RWPE1 (cell line): Measurements from ENCODE around the gene UIMC1.

ENCODE experiments used
- CTCF ChIA-PET: fragments of 350-600 bp; sonication (Branson Sonifier 250); formaldehyde crosslinking; extraction: SDS; loops from one replicate; lab custom pipeline; 2021; lab: Yijun Ruan, JAX
- POLR2A ChIA-PET: fragments of 400-600 bp; formaldehyde crosslinking; extraction: SDS; loops from one replicate; lab custom pipeline; 2020; ENCODE audit warnings: antibody characterized with exemption; ENCODE audit not compliant: low non-redundant PET; lab: Yijun Ruan, JAX
- DNase-seq: peaks from one replicate; pipeline ENCODE4 v3.0.0; 2012; ENCODE audit warnings: low spot score
- H3K27ac ChIP-seq: fragments of 450-650 bp; 2 replicates; pipeline ENCODE4 v1.5.1; 2017
- TF ChIP-seq, protein P1 (sequence below): fragments of 450-650 bp; conservative IDR thresholded peaks from 2 replicates; pipeline ENCODE4 v1.5.1; 2017; ENCODE audit warnings: low read depth, mild to moderate bottlenecking

The UIMC1 gene

DNA sequence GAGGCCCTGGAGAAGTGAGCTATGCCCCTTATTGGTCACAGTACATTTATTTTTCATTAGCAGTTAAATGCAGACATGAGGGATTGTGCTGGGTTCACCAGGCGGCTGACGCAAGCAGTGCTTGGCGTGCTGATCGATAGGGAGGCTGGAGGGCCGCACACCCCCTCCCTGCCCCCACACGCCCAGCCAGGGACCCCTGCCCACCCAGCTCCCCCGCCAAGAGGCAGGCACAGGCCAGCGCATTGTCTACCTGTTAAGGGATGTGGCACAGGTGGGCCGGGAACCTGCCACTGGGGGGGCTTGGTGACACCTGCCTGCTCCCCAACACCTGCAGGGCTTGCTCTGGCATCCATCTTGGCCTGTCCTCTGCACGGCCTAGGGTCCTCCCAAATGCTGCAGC is 146.7 kb downstream of the UIMC1 start:
- ChIA-PET CTCF (interaction anchor here (1.4 kb wide), 1 partner anchor 199 kb away, joined by 3 read pairs; no protein-coding TSS in a partner anchor), POLR2A (no interaction called here)
- no peak for DNase-seq
- TF ChIP-seq, protein P1, sequence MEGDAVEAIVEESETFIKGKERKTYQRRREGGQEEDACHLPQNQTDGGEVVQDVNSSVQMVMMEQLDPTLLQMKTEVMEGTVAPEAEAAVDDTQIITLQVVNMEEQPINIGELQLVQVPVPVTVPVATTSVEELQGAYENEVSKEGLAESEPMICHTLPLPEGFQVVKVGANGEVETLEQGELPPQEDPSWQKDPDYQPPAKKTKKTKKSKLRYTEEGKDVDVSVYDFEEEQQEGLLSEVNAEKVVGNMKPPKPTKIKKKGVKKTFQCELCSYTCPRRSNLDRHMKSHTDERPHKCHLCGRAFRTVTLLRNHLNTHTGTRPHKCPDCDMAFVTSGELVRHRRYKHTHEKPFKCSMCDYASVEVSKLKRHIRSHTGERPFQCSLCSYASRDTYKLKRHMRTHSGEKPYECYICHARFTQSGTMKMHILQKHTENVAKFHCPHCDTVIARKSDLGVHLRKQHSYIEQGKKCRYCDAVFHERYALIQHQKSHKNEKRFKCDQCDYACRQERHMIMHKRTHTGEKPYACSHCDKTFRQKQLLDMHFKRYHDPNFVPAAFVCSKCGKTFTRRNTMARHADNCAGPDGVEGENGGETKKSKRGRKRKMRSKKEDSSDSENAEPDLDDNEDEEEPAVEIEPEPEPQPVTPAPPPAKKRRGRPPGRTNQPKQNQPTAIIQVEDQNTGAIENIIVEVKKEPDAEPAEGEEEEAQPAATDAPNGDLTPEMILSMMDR: no peak
- H3K27ac ChIP-seq: no peak overlapping the region

DNA sequence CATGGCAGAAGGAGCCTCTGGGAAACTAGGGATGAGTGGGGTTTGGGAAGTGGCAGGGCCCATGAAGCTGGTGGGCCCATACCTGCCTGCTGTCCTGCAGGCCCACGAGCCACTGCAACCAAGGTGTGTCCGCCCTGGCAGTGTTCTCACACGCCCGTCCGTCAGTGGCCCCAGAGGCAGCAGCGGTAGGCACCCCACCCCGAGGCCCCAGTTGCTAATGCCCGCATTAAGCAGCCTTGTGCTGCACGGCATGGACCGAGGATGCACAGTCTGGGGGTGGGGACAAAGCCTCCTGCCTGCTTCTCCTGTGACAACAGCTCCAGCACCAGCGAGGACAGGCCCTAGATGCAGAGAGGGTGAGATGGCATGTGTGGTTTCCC is 148.7 kb downstream of the UIMC1 start:
- no peak overlapping the region for H3K27ac ChIP-seq
- DNase-seq: no peak
- TF ChIP-seq, protein P1: no peak
- CTCF ChIA-PET: interaction anchor here (0.6 kb wide), 1 partner anchor 12 kb away, joined by 3 read pairs; no protein-coding TSS in a partner anchor
- POLR2A ChIA-PET: no interaction called here

GRCh38 chr5:176857216-176857893 is 149.2 kb downstream of the UIMC1 start:
- POLR2A ChIA-PET: no interaction called here
- TF ChIP-seq, protein P1: no peak
- CTCF ChIA-PET: interaction anchor here (0.6 kb wide), 1 partner anchor 225 kb away, joined by 3 read pairs; no protein-coding TSS in a partner anchor
- no peak overlapping the region for H3K27ac ChIP-seq
- DNase-seq: no peak

- TF ChIP-seq, protein P1: no peak
These were observed 149.8 kb downstream of the UIMC1 start for GRCh38 chr5:176856746-176857145.

DNA sequence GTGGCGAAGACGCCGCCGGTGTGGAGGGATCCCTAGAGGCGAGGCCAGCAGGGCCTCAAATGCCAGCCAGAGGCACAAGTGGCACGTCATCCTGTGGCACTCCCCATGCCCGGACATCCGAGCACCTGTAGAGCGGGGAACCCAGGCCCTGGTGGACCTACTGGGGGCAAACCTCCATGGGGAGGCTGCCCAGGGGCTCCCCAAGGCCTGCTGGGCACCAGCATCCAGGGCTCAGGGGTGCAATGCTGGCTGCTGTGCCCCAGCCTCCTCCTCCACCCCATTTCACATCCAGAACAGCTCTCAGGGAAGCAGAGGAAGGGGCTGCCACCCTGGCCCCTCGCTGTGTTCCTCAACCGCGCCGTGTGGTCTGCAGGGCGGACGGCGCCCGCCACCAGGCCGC is 151.0 kb downstream of the UIMC1 start:
- POLR2A ChIA-PET: no interaction called here
- no peak overlapping the region for H3K27ac ChIP-seq
- DNase-seq: no peak
- CTCF ChIA-PET: no interaction called here
- TF ChIP-seq, protein P1: no peak

More at GRCh38 chr5:176856746-176857145, 149.8 kb downstream of the UIMC1 start:
- H3K27ac ChIP-seq: no peak overlapping the region
- no peak for DNase-seq
- ChIA-PET CTCF (no interaction called here), POLR2A (no interaction called here)
